OCI-LY3 (cell line): ENCODE results near the gene MTNR1B.

Experiments used
- H2AFZ ChIP-seq: fragments of 200-600, 300-600 bp; shearing (Covaris generic); 2 replicates; pipeline ENCODE4 v1.6.0; 2014; ENCODE audit warnings: antibody characterized with exemption, low read depth, low read length
- H3K27ac ChIP-seq: fragments of 200-600, 300-600 bp; sonication (generic); 2 replicates; pipeline ENCODE4 v1.5.1; 2014; ENCODE audit warnings: mild to moderate bottlenecking, low read length, moderate library complexity, mixed read lengths
- H3K27me3 ChIP-seq: fragments of 200-600, 300-600 bp; sonication (generic); 2 replicates; pipeline ENCODE4 v1.6.1; 2014; ENCODE audit warnings: low read depth, low read length, mixed read lengths
- H3K36me3 ChIP-seq: fragments of 200-600, 300-600 bp; sonication (generic); replicated peaks from 2 replicates; pipeline ENCODE3; 2014; ENCODE audit warnings: low read depth, low read length, mixed read lengths
- H3K4me1 ChIP-seq: fragments of 300-600, 200-600 bp; sonication (generic); 2 replicates; pipeline ENCODE4 v1.6.1; 2014; ENCODE audit warnings: low read length, mixed read lengths
- H3K4me2 ChIP-seq: fragments of 200-600, 300-600 bp; sonication (generic); 2 replicates; pipeline ENCODE4 v1.6.1; 2014; ENCODE audit warnings: low read length, mixed read lengths
- H3K4me3 ChIP-seq: fragments of 300-600, 200-600 bp; sonication (generic); 2 replicates; pipeline ENCODE4 v1.5.1; 2014; ENCODE audit warnings: antibody characterized with exemption, mild to moderate bottlenecking, low read length, moderate library complexity
- H3K79me2 ChIP-seq: fragments of 300-600, 200-600 bp; shearing (Covaris generic); 2 replicates; pipeline ENCODE4 v1.6.1; 2014; ENCODE audit warnings: mild to moderate bottlenecking, low read length, mixed read lengths
- H3K9ac ChIP-seq: fragments of 300-600, 200-600 bp; shearing (Covaris generic); 2 replicates; pipeline ENCODE4 v1.6.0; 2014; ENCODE audit warnings: mild to moderate bottlenecking, low read length, moderate library complexity
- H3K9me3 ChIP-seq: fragments of 200-600, 300-600 bp; shearing (Covaris generic); 2 replicates; pipeline ENCODE4 v1.6.1; 2014; ENCODE audit warnings: low read length, mixed read lengths; ENCODE audit not compliant: insufficient read depth
- H4K20me1 ChIP-seq: fragments of 200-600, 300-600 bp; sonication (generic); 2 replicates; pipeline ENCODE4 v1.6.1; 2016; ENCODE audit warnings: low read length, mixed read lengths; ENCODE audit not compliant: insufficient read depth
- EZH2phosphoT487 ChIP-seq: fragments of 200-600 bp; shearing (Covaris generic); IDR thresholded peaks from 2 replicates; pipeline ENCODE4 v1.6.1; 2018; ENCODE audit warnings: antibody characterized with exemption, mixed run types, low read depth
- TF ChIP-seq, protein P1 (sequence below): fragments of 200-600, 300-600 bp; sonication (generic); IDR thresholded peaks from 2 replicates; pipeline ENCODE4 v1.5.1; 2014; ENCODE audit warnings: antibody characterized with exemption, low read length, low read depth

Gene MTNR1B

DNA sequence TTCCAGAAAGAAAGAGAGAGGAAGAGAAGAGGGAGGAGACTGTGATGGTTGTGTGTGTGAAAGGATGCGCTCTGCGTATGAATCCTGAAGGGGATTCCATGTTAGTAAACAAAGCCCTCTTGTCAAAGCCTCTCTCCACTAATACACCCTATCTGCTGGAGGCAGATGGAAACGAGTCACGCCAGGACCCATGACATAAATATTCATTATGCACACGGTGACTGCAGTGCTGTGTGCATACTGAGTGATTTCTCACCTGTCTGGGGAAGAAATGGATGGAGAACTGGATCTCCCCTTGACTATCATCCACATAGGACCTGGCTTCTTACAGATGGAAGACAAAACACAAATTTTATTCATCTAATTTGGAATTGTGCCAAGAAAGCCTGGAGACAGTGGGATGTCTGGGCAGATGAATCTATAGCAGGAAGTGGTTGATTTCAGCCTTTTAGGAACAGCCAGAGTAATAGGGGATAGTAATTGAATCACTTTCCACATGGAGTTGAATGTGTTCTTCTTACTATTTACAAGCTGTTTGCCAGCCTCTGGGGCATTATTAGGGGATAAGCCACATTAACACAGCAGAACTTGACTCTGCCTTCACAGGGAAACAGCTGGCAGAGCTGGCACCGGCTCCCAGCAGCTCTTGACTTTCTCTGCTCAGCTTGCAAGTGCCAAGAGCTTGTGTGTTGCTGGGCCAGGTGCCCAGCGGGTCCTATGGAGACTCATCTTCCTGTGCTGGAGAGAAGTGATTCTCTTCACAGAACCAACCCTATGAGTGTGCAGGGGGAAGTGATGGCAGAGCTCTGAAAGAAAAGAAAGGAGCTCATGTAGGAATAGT, 9.0 kb downstream of the MTNR1B start:
- Histone ChIP-seq H2AFZ (no peak overlapping the region), H3K9me3 (no peaks in the 10 kb centered on the region), H3K27me3 (no peaks in the 10 kb centered on the region), H3K27ac (no peak overlapping the region), H3K36me3 (no peaks in the 10 kb centered on the region), H4K20me1 (no peaks in the 10 kb centered on the region), H3K79me2 (no peaks in the 10 kb centered on the region), H3K4me1 (no peaks in the 10 kb centered on the region), H3K4me3 (no peak overlapping the region), H3K9ac (no peak overlapping the region), H3K4me2 (no peak overlapping the region)
- TF ChIP-seq EZH2phosphoT487 = no peak
- TF ChIP-seq, protein P1, sequence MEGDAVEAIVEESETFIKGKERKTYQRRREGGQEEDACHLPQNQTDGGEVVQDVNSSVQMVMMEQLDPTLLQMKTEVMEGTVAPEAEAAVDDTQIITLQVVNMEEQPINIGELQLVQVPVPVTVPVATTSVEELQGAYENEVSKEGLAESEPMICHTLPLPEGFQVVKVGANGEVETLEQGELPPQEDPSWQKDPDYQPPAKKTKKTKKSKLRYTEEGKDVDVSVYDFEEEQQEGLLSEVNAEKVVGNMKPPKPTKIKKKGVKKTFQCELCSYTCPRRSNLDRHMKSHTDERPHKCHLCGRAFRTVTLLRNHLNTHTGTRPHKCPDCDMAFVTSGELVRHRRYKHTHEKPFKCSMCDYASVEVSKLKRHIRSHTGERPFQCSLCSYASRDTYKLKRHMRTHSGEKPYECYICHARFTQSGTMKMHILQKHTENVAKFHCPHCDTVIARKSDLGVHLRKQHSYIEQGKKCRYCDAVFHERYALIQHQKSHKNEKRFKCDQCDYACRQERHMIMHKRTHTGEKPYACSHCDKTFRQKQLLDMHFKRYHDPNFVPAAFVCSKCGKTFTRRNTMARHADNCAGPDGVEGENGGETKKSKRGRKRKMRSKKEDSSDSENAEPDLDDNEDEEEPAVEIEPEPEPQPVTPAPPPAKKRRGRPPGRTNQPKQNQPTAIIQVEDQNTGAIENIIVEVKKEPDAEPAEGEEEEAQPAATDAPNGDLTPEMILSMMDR = no peak

DNA sequence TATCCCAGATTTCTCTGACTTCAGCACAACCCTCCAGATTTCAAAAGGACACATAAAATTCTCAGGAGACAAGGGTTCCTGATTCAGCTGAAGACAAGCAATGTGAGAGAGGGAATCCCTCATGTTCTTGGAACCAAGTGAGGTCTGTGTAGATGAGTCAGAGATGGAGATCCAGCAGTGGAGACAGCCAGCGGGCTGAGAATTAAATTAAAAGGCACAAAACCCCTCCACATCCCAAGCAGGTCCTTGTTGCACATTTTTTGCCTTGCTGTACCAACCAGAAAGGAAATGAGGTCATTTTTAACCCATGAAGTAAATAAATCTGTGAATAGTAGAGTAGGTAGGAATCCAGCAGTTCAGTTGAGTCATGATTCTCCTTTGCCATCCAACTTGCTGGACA, 9.7 kb downstream of the MTNR1B start:
- Histone ChIP-seq H3K9me3 (no peaks in the 10 kb centered on the region), H3K36me3 (no peaks in the 10 kb centered on the region), H3K4me1 (no peaks in the 10 kb centered on the region), H3K4me2 (no peak overlapping the region), H2AFZ (no peak overlapping the region), H3K79me2 (no peaks in the 10 kb centered on the region), H3K4me3 (no peak overlapping the region), H4K20me1 (no peaks in the 10 kb centered on the region), H3K27me3 (no peaks in the 10 kb centered on the region), H3K9ac (no peak overlapping the region), H3K27ac (no peak overlapping the region)
- TF ChIP-seq, protein P1 = no peak
- no peak for TF ChIP-seq EZH2phosphoT487

DNA sequence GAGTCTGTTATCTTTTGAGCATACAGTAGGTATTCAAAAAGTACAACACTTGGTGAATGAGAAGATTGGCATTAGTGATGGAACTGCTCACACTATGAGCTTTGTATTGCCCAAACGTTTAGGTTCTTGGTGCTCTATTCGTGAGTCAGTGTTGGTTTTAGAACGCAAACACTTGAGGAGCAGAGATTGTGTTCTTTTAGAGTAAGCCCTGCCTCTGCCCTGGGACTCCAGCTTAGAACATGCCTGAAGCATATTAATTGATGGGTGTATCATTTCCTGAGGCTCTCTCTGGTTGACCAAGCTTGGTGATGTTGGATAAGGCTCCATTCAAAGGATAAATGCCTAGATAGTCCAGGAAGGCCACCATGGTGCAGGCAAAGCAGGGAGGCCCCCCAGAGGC, 10.9 kb downstream of the MTNR1B start:
- H3K36me3 ChIP-seq = no peaks in the 10 kb centered on the region
- no peaks in the 10 kb centered on the region for H3K79me2 ChIP-seq
- H2AFZ ChIP-seq = no peak overlapping the region
- no peaks in the 10 kb centered on the region for H4K20me1 ChIP-seq
- no peak overlapping the region for H3K4me3 ChIP-seq
- H3K4me2 ChIP-seq = no peak overlapping the region
- no peaks in the 10 kb centered on the region for H3K4me1 ChIP-seq
- no peaks in the 10 kb centered on the region for H3K27me3 ChIP-seq
- H3K27ac ChIP-seq = no peak overlapping the region
- TF ChIP-seq EZH2phosphoT487 = no peak
- TF ChIP-seq, protein P1 = no peak
- no peaks in the 10 kb centered on the region for H3K9me3 ChIP-seq
- H3K9ac ChIP-seq = no peak overlapping the region

DNA sequence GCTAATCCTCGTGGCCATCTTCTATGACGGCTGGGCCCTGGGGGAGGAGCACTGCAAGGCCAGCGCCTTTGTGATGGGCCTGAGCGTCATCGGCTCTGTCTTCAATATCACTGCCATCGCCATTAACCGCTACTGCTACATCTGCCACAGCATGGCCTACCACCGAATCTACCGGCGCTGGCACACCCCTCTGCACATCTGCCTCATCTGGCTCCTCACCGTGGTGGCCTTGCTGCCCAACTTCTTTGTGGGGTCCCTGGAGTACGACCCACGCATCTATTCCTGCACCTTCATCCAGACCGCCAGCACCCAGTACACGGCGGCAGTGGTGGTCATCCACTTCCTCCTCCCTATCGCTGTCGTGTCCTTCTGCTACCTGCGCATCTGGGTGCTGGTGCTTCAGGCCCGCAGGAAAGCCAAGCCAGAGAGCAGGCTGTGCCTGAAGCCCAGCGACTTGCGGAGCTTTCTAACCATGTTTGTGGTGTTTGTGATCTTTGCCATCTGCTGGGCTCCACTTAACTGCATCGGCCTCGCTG, 12.1 kb downstream of the MTNR1B start:
- TF ChIP-seq EZH2phosphoT487 = no peak
- TF ChIP-seq, protein P1 = no peak
- Histone ChIP-seq H3K27ac (no peak overlapping the region), H3K36me3 (no peaks in the 10 kb centered on the region), H3K27me3 (no peaks in the 10 kb centered on the region), H4K20me1 (no peaks in the 10 kb centered on the region), H3K9me3 (no peaks in the 10 kb centered on the region), H2AFZ (no peak overlapping the region), H3K4me2 (no peak overlapping the region), H3K4me1 (no peaks in the 10 kb centered on the region), H3K79me2 (no peaks in the 10 kb centered on the region), H3K9ac (no peak overlapping the region), H3K4me3 (no peak overlapping the region)
